ENCODE measurements around the gene NACC2.

Gene NACC2

GRCh38 chr9:136004219-136004618 lies 90.9 kb downstream of the NACC2 start:
- no peak for DNase-seq (ENCODE audit: low read depth, low spot score)
- TF ChIP-seq CTCF (IDR thresholded peaks at IDR 0.05; ENCODE audit: insufficient read depth, low read length, missing control alignments): no peak
- ChIA-PET POLR2A (no interaction called here), CTCF (no interaction called here)
- no peak overlapping the region for H3K4me3 ChIP-seq (ENCODE audit: low read depth, low read length)

GRCh38 chr9:136003411-136004218 lies 91.5 kb downstream of the NACC2 start:
- CTCF ChIA-PET: no interaction called here
- H3K4me3 ChIP-seq (ENCODE audit: low read depth, low read length): no peak overlapping the region
- DNase-seq (ENCODE audit: low read depth, low spot score): no peak
- no peak for TF ChIP-seq CTCF (IDR thresholded peaks at IDR 0.05; ENCODE audit: insufficient read depth, low read length, missing control alignments)
- POLR2A ChIA-PET: interaction anchor here (0.7 kb wide), 1 partner anchor 10 kb away, joined by 3 read pairs; no protein-coding TSS in a partner anchor

- no peak overlapping the region for H3K4me3 ChIP-seq (ENCODE audit: low read depth, low read length)
- DNase-seq (ENCODE audit: low read depth, low spot score): no peak
- ChIA-PET CTCF (no interaction called here), POLR2A (interaction anchor here (0.7 kb wide), 1 partner anchor 9 kb away, joined by 3 read pairs; no protein-coding TSS in a partner anchor)
- TF ChIP-seq CTCF (IDR thresholded peaks at IDR 0.05; ENCODE audit: insufficient read depth, low read length, missing control alignments): no peak
These were observed 92.2 kb downstream of the NACC2 start for GRCh38 chr9:136002881-136003280.

- no peak overlapping the region for H3K4me3 ChIP-seq (ENCODE audit: low read depth, low read length)
- DNase-seq (ENCODE audit: low read depth, low spot score): no peak
- ChIA-PET POLR2A (no interaction called here), CTCF (no interaction called here)
- TF ChIP-seq CTCF (IDR thresholded peaks at IDR 0.05; ENCODE audit: insufficient read depth, low read length, missing control alignments): no peak
These were observed 92.9 kb downstream of the NACC2 start for GRCh38 chr9:136002215-136002614.

- no peak for DNase-seq (ENCODE audit: low read depth, low spot score)
- no peak overlapping the region for H3K4me3 ChIP-seq (ENCODE audit: low read depth, low read length)
- no peak for TF ChIP-seq CTCF (IDR thresholded peaks at IDR 0.05; ENCODE audit: insufficient read depth, low read length, missing control alignments)
- ChIA-PET POLR2A (no interaction called here), CTCF (interaction anchor here (1.2 kb wide), 1 partner anchor 9 kb away, joined by 3 read pairs; no protein-coding TSS in a partner anchor)
These were observed 93.9 kb downstream of the NACC2 start for GRCh38 chr9:136001231-136001630.

- DNase-seq (ENCODE audit: low read depth, low spot score): no peak
- no peak for TF ChIP-seq CTCF (IDR thresholded peaks at IDR 0.05; ENCODE audit: insufficient read depth, low read length, missing control alignments)
- POLR2A ChIA-PET: no interaction called here
- no peak overlapping the region for H3K4me3 ChIP-seq (ENCODE audit: low read depth, low read length)
- CTCF ChIA-PET: interaction anchor here (1.8 kb wide), 1 partner anchor 124 kb away, joined by 5 read pairs; no protein-coding TSS in a partner anchor
These were observed 96.5 kb downstream of the NACC2 start for GRCh38 chr9:135998410-135999071.
